ENCODE data around the gene HDAC2. TPM values are rescaled to one million over a fixed set of nuclear protein-coding genes. Genes with fewer than 3 reads are reported as not detected.
"Not testable (repeated sequence)": the region's sequence is repeated elsewhere in the genome, so short reads cannot be mapped to it uniquely, and the experiment has no call there.

HDAC2 gene
- total and polyA plus RNA-seq, 2 donors (not counting 3 experiments of a cell fraction or from before 2014, with no cell fraction given), result 121 to 142 TPM

- Histone ChIP-seq H3K79me2 (ENCODE audit: control insufficient read depth, insufficient read depth, low read length) (no peaks in the 10 kb centered on the region), H3K27me3 (ENCODE audit: control insufficient read depth in 2 of 2, insufficient read depth in 2 of 2, low read length in 2 of 2) (no peaks in the 10 kb centered on the region), H2AFZ (ENCODE audit: low read depth, low read length) (no peak overlapping the region), H3K9ac (replicated peaks; ENCODE audit: extremely low read depth, insufficient read depth, low read length) (no peak overlapping the region), H3K4me3 (replicated peaks in 1 of 3; ENCODE audit: insufficient read depth in 1 of 3, low read depth in 1 of 3, low read length in 3 of 3) (no peak overlapping the region), H3K27ac (ENCODE audit: insufficient read depth, low read depth, low read length) (no peak overlapping the region), H3K4me1 (ENCODE audit: control insufficient read depth, extremely low read depth, insufficient read depth, low read length) (peaks cover 4% of the 10 kb centered on the region), H3K9me3 (replicated peaks; ENCODE audit: control insufficient read depth, insufficient read depth, low read length) (no peaks in the 10 kb centered on the region), H3K4me2 (ENCODE audit: insufficient read depth, low read length) (no peak overlapping the region), H4K20me1 (replicated peaks; ENCODE audit: control insufficient read depth, extremely low read depth, insufficient read depth, low read length) (no peaks in the 10 kb centered on the region), H3K36me3 (ENCODE audit: control insufficient read depth in 2 of 2, extremely low read depth in 1 of 2, insufficient read depth in 2 of 2, low read length in 2 of 2) (no peaks in the 10 kb centered on the region), H3K9me1 (replicated peaks; ENCODE audit: control insufficient read depth, extremely low read depth, insufficient read depth, low read length) (no peaks in the 10 kb centered on the region)
- FAIRE-seq (no peak), DNase-seq (ENCODE audit: low read depth, low spot score) (no peak)
- POLR2A ChIA-PET, result no interaction called here
- no TSS peak for BruUV-seq (replicated peaks)
- intact Hi-C loops (cut with micrococcal nuclease), result no loop called here
- dilution Hi-C loops (cut with MboI; ENCODE audit: extremely low pct_ligation_motif_present, low sequenced_read_pairs), result no loop called here
- TF ChIP-seq EZH2 (IDR thresholded peaks at IDR 0.05; ENCODE audit: borderline replicate concordance, low read depth, low read length, severe bottlenecking), result no peak
- TF ChIP-seq FOS (IDR thresholded peaks at IDR 0.05; ENCODE audit: borderline replicate concordance, insufficient read depth, low read length), result no peak
- TF ChIP-seq JUN (IDR thresholded peaks at IDR 0.05; ENCODE audit: borderline replicate concordance, insufficient read depth, insufficient read length, low read depth), result no peak
- TF ChIP-seq MYC (IDR thresholded peaks at IDR 0.05; ENCODE audit: low read depth, low read length), result no peak
- no peak for TF ChIP-seq GATA2 (IDR thresholded peaks at IDR 0.05; ENCODE audit: insufficient read depth, insufficient read length, low read depth, low read length)
- TF ChIP-seq CTCF (IDR thresholded peaks at IDR 0.05; ENCODE audit: extremely low read depth in 1 of 2, insufficient read depth in 1 of 2, low read depth in 1 of 2, low read length in 2 of 2), result no peak
- CTCF ChIA-PET, result interaction anchor here (0.9 to 1.0 kb wide), 2 partner anchors 88 kb away, joined by 4 to 6 read pairs; no protein-coding TSS in a partner anchor
Measured at GRCh38 chr6:114020196-114020595, 49.2 kb upstream of the HDAC2 start.

GRCh38 chr6:114017146-114017545 lies 46.2 kb upstream of the HDAC2 start:
- peak overlapping the region; percentile 18 for H3K27ac ChIP-seq (ENCODE audit: insufficient read depth, low read depth, low read length)
- H3K4me1 ChIP-seq (ENCODE audit: control insufficient read depth, extremely low read depth, insufficient read depth, low read length); H3K79me2 ChIP-seq (ENCODE audit: control insufficient read depth, insufficient read depth, low read length); H3K36me3 ChIP-seq (ENCODE audit: control insufficient read depth in 2 of 2, extremely low read depth in 1 of 2, insufficient read depth in 2 of 2, low read length in 2 of 2); dilution Hi-C loops (cut with MboI; ENCODE audit: extremely low pct_ligation_motif_present, low sequenced_read_pairs); H3K4me3 ChIP-seq (replicated peaks in 1 of 3; ENCODE audit: insufficient read depth in 1 of 3, low read depth in 1 of 3, low read length in 3 of 3); BruUV-seq (replicated peaks); FAIRE-seq; H4K20me1 ChIP-seq (replicated peaks; ENCODE audit: control insufficient read depth, extremely low read depth, insufficient read depth, low read length); H3K4me2 ChIP-seq (ENCODE audit: insufficient read depth, low read length); H3K9me1 ChIP-seq (replicated peaks; ENCODE audit: control insufficient read depth, extremely low read depth, insufficient read depth, low read length); H3K27me3 ChIP-seq (ENCODE audit: control insufficient read depth in 2 of 2, insufficient read depth in 2 of 2, low read length in 2 of 2); intact Hi-C loops (cut with micrococcal nuclease); DNase-seq (ENCODE audit: low read depth, low spot score); H3K9me3 ChIP-seq (replicated peaks; ENCODE audit: control insufficient read depth, insufficient read depth, low read length); POLR2A ChIA-PET; H3K9ac ChIP-seq (replicated peaks; ENCODE audit: extremely low read depth, insufficient read depth, low read length); CTCF ChIA-PET; H2AFZ ChIP-seq (ENCODE audit: low read depth, low read length): not testable (repeated sequence)

GRCh38 chr6:114014106-114014505 lies 43.2 kb upstream of the HDAC2 start:
- H3K9me3 ChIP-seq (replicated peaks; ENCODE audit: control insufficient read depth, insufficient read depth, low read length); H3K79me2 ChIP-seq (ENCODE audit: control insufficient read depth, insufficient read depth, low read length); H3K36me3 ChIP-seq (ENCODE audit: control insufficient read depth in 2 of 2, extremely low read depth in 1 of 2, insufficient read depth in 2 of 2, low read length in 2 of 2); DNase-seq (ENCODE audit: low read depth, low spot score); intact Hi-C loops (cut with micrococcal nuclease); FAIRE-seq; H3K27ac ChIP-seq (ENCODE audit: insufficient read depth, low read depth, low read length); H3K4me2 ChIP-seq (ENCODE audit: insufficient read depth, low read length); dilution Hi-C loops (cut with MboI; ENCODE audit: extremely low pct_ligation_motif_present, low sequenced_read_pairs); H2AFZ ChIP-seq (ENCODE audit: low read depth, low read length); H3K9ac ChIP-seq (replicated peaks; ENCODE audit: extremely low read depth, insufficient read depth, low read length); POLR2A ChIA-PET; BruUV-seq (replicated peaks); H3K9me1 ChIP-seq (replicated peaks; ENCODE audit: control insufficient read depth, extremely low read depth, insufficient read depth, low read length); H3K4me3 ChIP-seq (replicated peaks in 1 of 3; ENCODE audit: insufficient read depth in 1 of 3, low read depth in 1 of 3, low read length in 3 of 3); H4K20me1 ChIP-seq (replicated peaks; ENCODE audit: control insufficient read depth, extremely low read depth, insufficient read depth, low read length); H3K27me3 ChIP-seq (ENCODE audit: control insufficient read depth in 2 of 2, insufficient read depth in 2 of 2, low read length in 2 of 2); H3K4me1 ChIP-seq (ENCODE audit: control insufficient read depth, extremely low read depth, insufficient read depth, low read length): not testable (repeated sequence)
- CTCF ChIA-PET, result interaction anchor here (1.4 kb wide), 1 partner anchor 19 kb away, joined by 6 read pairs; no protein-coding TSS in a partner anchor

Data from endothelial cell of umbilical vein (primary cell).